H1 (cell line): Measurements from ENCODE around the gene C2orf72. TPM values are rescaled to one million over a fixed set of nuclear protein-coding genes. Genes with fewer than 3 reads are reported as not detected.
"Not testable (repeated sequence)": the region's sequence is repeated elsewhere in the genome, so short reads cannot be mapped to it uniquely, and the experiment has no call there.

ENCODE experiments used
- CTCF ChIA-PET: fragments of 300-600 bp; sonication (Branson Sonifier 250); formaldehyde crosslinking; loops from one replicate; lab custom pipeline; 2021; ENCODE audit not compliant: partially characterized antibody; lab: Charles Lee
- POLR2A ChIA-PET: fragments of 300-600 bp; sonication (Branson Sonifier 250); formaldehyde crosslinking; loops from one replicate; lab custom pipeline; 2021; ENCODE audit warnings: inconsistent platforms; ENCODE audit not compliant: partially characterized antibody; lab: Charles Lee
- DNase-seq, 2 experiments: peaks; one replicate each; pipeline versions ENCODE4 v3.0.0 to v3.0.0-alpha.2; 2010 to 2022; ENCODE audit warnings: low spot score in 2 of 2, low read depth in 1 of 2, mixed read lengths in 1 of 2
- FAIRE-seq: peaks from 2 replicates; lab custom pipeline; 2011; peaks lifted over from hg19 to GRCh38; lab: Jason Lieb, UNC
- H2AFZ ChIP-seq: 2 replicates; pipeline ENCODE4 v1.8.1; 2012; ENCODE audit warnings: low read length, inconsistent platforms
- H2AK5ac ChIP-seq: 2 replicates; pipeline ENCODE4 v1.6.1; 2013; ENCODE audit warnings: low read depth, low read length
- H2BK120ac ChIP-seq: replicated peaks from 2 replicates; pipeline ENCODE3; 2013; ENCODE audit warnings: low read depth, low read length, inconsistent platforms
- H2BK12ac ChIP-seq: 2 replicates; pipeline ENCODE4 v1.6.1; 2013; ENCODE audit warnings: low read depth, low read length
- H2BK15ac ChIP-seq: 2 replicates; pipeline ENCODE4 v1.6.1; 2013; ENCODE audit warnings: low read length
- H2BK20ac ChIP-seq: 2 replicates; pipeline ENCODE4 v1.6.1; 2013; ENCODE audit warnings: low read length
- H2BK5ac ChIP-seq: 2 replicates; pipeline ENCODE4 v1.6.1; 2013; ENCODE audit warnings: low read depth, low read length
- H3K14ac ChIP-seq: 2 replicates; pipeline ENCODE4 v1.6.1; 2013; ENCODE audit warnings: inconsistent platforms; ENCODE audit not compliant: insufficient read length
- H3K18ac ChIP-seq: 2 replicates; pipeline ENCODE4 v1.6.1; 2013; ENCODE audit warnings: low read length; ENCODE audit errors: extremely low read depth
- H3K23ac ChIP-seq: 2 replicates; pipeline ENCODE4 v1.6.1; 2013; ENCODE audit warnings: inconsistent platforms; ENCODE audit not compliant: insufficient read length
- H3K23me2 ChIP-seq: 2 replicates; pipeline ENCODE4 v1.6.1; 2013; ENCODE audit warnings: low read depth, low read length
- H3K27ac ChIP-seq: 2 replicates; pipeline ENCODE4 v1.6.1; 2011; ENCODE audit warnings: low read depth, low read length, inconsistent platforms
- H3K27me3 ChIP-seq, 4 experiments: replicated peaks in 1 of 4; 1 replicate in 1 of 4; 2 replicates in 3 of 4; pipeline versions ENCODE4 v1.6.1 to v1.8.1; 2011 to 2013; ENCODE audit warnings: low read length in 3 of 4, mild to moderate bottlenecking in 3 of 4, inconsistent platforms in 2 of 4, mixed read lengths in 2 of 4, moderate library complexity in 1 of 4; ENCODE audit not compliant: control insufficient read depth in 3 of 4, insufficient read depth in 3 of 4; ENCODE audit errors: extremely low read depth in 1 of 4
- H3K36me3 ChIP-seq, 4 experiments: 2 replicates each; pipeline versions ENCODE4 v1.6.1 to v1.8.1; 2011 to 2013; ENCODE audit warnings: mild to moderate bottlenecking in 4 of 4, low read length in 3 of 4, moderate library complexity in 2 of 4, control low read depth in 1 of 4, inconsistent platforms in 1 of 4; ENCODE audit not compliant: insufficient read depth in 4 of 4, control insufficient read depth in 2 of 4
- H3K4ac ChIP-seq: replicated peaks from 2 replicates; pipeline ENCODE3; 2013; ENCODE audit warnings: low read length, low read depth, mixed read lengths, inconsistent platforms; ENCODE audit not compliant: insufficient read length
- H3K4me1 ChIP-seq, 4 experiments: replicated peaks in 1 of 4; 1 replicate in 1 of 4; 2 replicates in 3 of 4; pipeline versions ENCODE4 v1.6.1 to v1.8.1; 2011 to 2013; ENCODE audit warnings: low read length in 3 of 4, inconsistent platforms in 2 of 4, mixed read lengths in 1 of 4; ENCODE audit not compliant: insufficient read depth in 4 of 4, control insufficient read depth in 3 of 4
- H3K4me2 ChIP-seq, 2 experiments: 2 replicates each; pipeline versions ENCODE4 v1.6.1 to v1.8.1; 2011 to 2013; ENCODE audit warnings: low read depth in 2 of 2, low read length in 2 of 2, control low read depth in 1 of 2, inconsistent platforms in 1 of 2, mild to moderate bottlenecking in 1 of 2; ENCODE audit not compliant: insufficient read depth in 1 of 2
- H3K4me3 ChIP-seq, 4 experiments: fragments of 200-600, 300-600 bp in 1 of 4; sonication (generic), shearing (Covaris generic), sonication (Bioruptor Twin) in 1 of 4; 2 replicates each; pipeline versions ENCODE4 v1.5.1 to v1.8.1; 2011 to 2016; ENCODE audit warnings: low read length in 4 of 4, low read depth in 3 of 4, control low read depth in 2 of 4, inconsistent platforms in 2 of 4, mild to moderate bottlenecking in 2 of 4, mixed read lengths in 1 of 4, moderate library complexity in 1 of 4; ENCODE audit not compliant: insufficient read depth in 2 of 4; ENCODE audit errors: extremely low read depth in 1 of 4
- H3K56ac ChIP-seq: replicated peaks from 2 replicates; pipeline ENCODE3; 2013; ENCODE audit warnings: low read depth, mild to moderate bottlenecking, mixed read lengths, low read length, inconsistent platforms; ENCODE audit not compliant: insufficient read length
- H3K79me1 ChIP-seq: 2 replicates; pipeline ENCODE4 v1.6.1; 2013; ENCODE audit warnings: low read depth, low read length, control low read depth
- H3K79me2 ChIP-seq, 2 experiments: 2 replicates each; pipeline versions ENCODE4 v1.6.1 to v1.8.1; 2012 to 2013; ENCODE audit warnings: low read length in 2 of 2, mild to moderate bottlenecking in 2 of 2, inconsistent platforms in 1 of 2; ENCODE audit not compliant: insufficient read depth in 2 of 2, control insufficient read depth in 1 of 2
- H3K9ac ChIP-seq, 4 experiments: replicated peaks in 1 of 4; 1 replicate in 1 of 4; 2 replicates in 3 of 4; pipeline versions ENCODE4 v1.6.1 to v1.8.1; 2011 to 2013; ENCODE audit warnings: low read depth in 3 of 4, low read length in 3 of 4, control low read depth in 2 of 4, mild to moderate bottlenecking in 2 of 4, moderate library complexity in 2 of 4, inconsistent platforms in 1 of 4; ENCODE audit errors: extremely low read depth in 1 of 4
- H3K9me3 ChIP-seq, 2 experiments: 2 replicates each; pipeline versions ENCODE4 v1.6.1 to v1.8.1; 2012 to 2013; ENCODE audit warnings: mild to moderate bottlenecking in 2 of 2, moderate library complexity in 2 of 2, control low read depth in 1 of 2, inconsistent platforms in 1 of 2, low read depth in 1 of 2, low read length in 1 of 2, mixed read lengths in 1 of 2; ENCODE audit not compliant: insufficient read depth in 2 of 2
- H4K20me1 ChIP-seq, 2 experiments: replicated peaks in 1 of 2; 2 replicates each; pipeline versions ENCODE3 to v1.8.1; 2011 to 2013; ENCODE audit warnings: inconsistent platforms in 2 of 2, low read length in 2 of 2, mild to moderate bottlenecking in 1 of 2; ENCODE audit not compliant: insufficient read depth in 2 of 2, control insufficient read depth in 1 of 2
- H4K5ac ChIP-seq: 2 replicates; pipeline ENCODE4 v1.6.1; 2013; ENCODE audit warnings: low read length, low read depth, mixed read lengths, inconsistent platforms; ENCODE audit not compliant: insufficient read length
- H4K8ac ChIP-seq: 2 replicates; pipeline ENCODE4 v1.8.0; 2013; ENCODE audit warnings: mild to moderate bottlenecking, moderate library complexity, low read length, inconsistent platforms; ENCODE audit not compliant: insufficient read depth; ENCODE audit errors: extremely low read depth
- H4K91ac ChIP-seq: replicated peaks from 2 replicates; pipeline ENCODE3; 2013; ENCODE audit warnings: low read length, mixed read lengths, inconsistent platforms; ENCODE audit not compliant: insufficient read length
- WGBS, 2 experiments: shearing (Covaris generic) in 1 of 2; methylation state at CpG; one replicate each; pipeline versions ENCODE4 v1.1.6 to v1.1.7; 2013 to 2015; ENCODE audit warnings: low lambda C conversion rate in 2 of 2, mixed read lengths in 2 of 2, inconsistent platforms in 1 of 2, low coverage in 1 of 2, missing lambda C conversion rate in 1 of 2; ENCODE audit not compliant: insufficient replicate concordance in 2 of 2, insufficient coverage in 1 of 2, insufficient read length in 1 of 2; ENCODE audit errors: extremely low coverage in 1 of 2, missing lambda C conversion rate in 1 of 2; 5-methylcytosine and 5-hydroxymethylcytosine counted together
- polyA plus RNA-seq, 7 experiments: library from polyadenylated mRNA; depleted of rRNA in 3 of 7; stranded (reverse) in 5 of 7; unstranded in 2 of 7; fragments of >200 nt in 5 of 7; fragments of 200-250 nt in 2 of 7; gene quantifications; 1 replicate in 5 of 7; 2 replicates in 1 of 7; 4 replicates in 1 of 7; pipeline versions ENCODE4 v1.2.1 to v1.2.3, GENCODE V29; 2011 to 2013; ENCODE audit warnings: missing spikeins in 2 of 7, mixed read lengths in 2 of 7
- total RNA-seq: library from RNA; stranded (reverse); fragmentation: NEBNext Ultra II Directional; extraction: Animal tissue kit (Norgen Biotek cat#: 25700); gene quantifications from 2 replicates; pipeline ENCODE4 v1.2.1, GENCODE V29; 2021

The C2orf72 gene
- total and polyA plus RNA-seq, 2 of the 8 experiments (the other 6 are each of a cell fraction or from before 2014, with no cell fraction given) = 1.1 to 1.7 TPM

GRCh38 chr2:231067531-231067930 is 30.2 kb downstream of the C2orf72 start:
- H4K91ac ChIP-seq, H3K4ac ChIP-seq, H4K20me1 ChIP-seq, H2AK5ac ChIP-seq, DNase-seq, H2BK15ac ChIP-seq, H3K23me2 ChIP-seq, H2BK120ac ChIP-seq, H2BK20ac ChIP-seq, H3K4me3 ChIP-seq, H3K79me1 ChIP-seq, H3K23ac ChIP-seq, H3K9me3 ChIP-seq, FAIRE-seq, H3K56ac ChIP-seq, H3K4me1 ChIP-seq, H2BK5ac ChIP-seq, H4K8ac ChIP-seq, H3K4me2 ChIP-seq, H3K27me3 ChIP-seq, H3K79me2 ChIP-seq, H3K18ac ChIP-seq, H3K14ac ChIP-seq, H3K27ac ChIP-seq, H3K9ac ChIP-seq, H2AFZ ChIP-seq, H2BK12ac ChIP-seq, H4K5ac ChIP-seq: not testable (repeated sequence)
- WGBS, 2 experiments = 88% methylated on average over 8 of the region's 8 CpGs; no CpG with 5 or more reads in 1 of the 2 experiments
- CTCF ChIA-PET = interaction anchor here (0.6 to 0.9 kb wide), 2 partner anchors 20 to 557 kb away, joined by 3 to 4 read pairs; no protein-coding TSS in a partner anchor
- POLR2A ChIA-PET = interaction anchor here (0.7 kb wide), 1 partner anchor 10 kb away, joined by 3 read pairs; no protein-coding TSS in a partner anchor
- peaks cover 19 to 86% (median 52%) of the 10 kb centered on the region in 4 experiments for H3K36me3 ChIP-seq
